Panc1 (cell line): ENCODE results near the gene PIGL.

Source experiments
- POLR2AphosphoS5 ChIP-seq: IDR thresholded peaks from 2 replicates; pipeline ENCODE4 v1.6.1; 2012; ENCODE audit warnings: mild to moderate bottlenecking, low read depth, low read length, moderate library complexity
- SIN3A ChIP-seq: IDR thresholded peaks from 2 replicates; pipeline ENCODE4 v1.6.1; 2012; ENCODE audit warnings: low read depth, mild to moderate bottlenecking, low read length, moderate library complexity, borderline replicate concordance; ENCODE audit not compliant: insufficient read depth
- TCF7L2 ChIP-seq: IDR thresholded peaks from 2 replicates; pipeline ENCODE4 v1.6.1; 2011; ENCODE audit warnings: mild to moderate bottlenecking, low read depth, low read length, inconsistent platforms
- TF ChIP-seq, protein P1 (sequence below): fragments of 450-650 bp; IDR thresholded peaks from 2 replicates; pipeline ENCODE4 v1.5.1; 2017; ENCODE audit warnings: mild to moderate bottlenecking

DNA sequence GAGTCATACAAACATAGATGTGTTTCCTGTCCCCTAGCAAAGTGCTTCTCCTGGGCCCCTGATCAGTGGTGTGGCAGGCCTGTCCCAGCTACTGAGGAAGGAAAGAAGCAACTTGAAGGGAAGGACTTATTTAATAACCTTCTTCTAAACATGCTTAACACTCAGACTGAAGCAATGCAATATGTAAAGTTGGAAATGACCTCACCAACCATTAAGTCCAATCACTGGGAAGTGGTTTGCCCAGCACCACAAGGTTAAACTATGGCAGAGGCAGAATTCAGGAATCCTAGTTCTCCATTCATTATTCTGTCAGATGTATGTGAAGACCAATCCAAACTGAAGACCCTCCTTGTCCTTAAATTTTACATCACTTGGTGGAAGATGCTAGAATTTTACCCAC, 97.2 kb downstream of the PIGL start:
- TF ChIP-seq, protein P1, sequence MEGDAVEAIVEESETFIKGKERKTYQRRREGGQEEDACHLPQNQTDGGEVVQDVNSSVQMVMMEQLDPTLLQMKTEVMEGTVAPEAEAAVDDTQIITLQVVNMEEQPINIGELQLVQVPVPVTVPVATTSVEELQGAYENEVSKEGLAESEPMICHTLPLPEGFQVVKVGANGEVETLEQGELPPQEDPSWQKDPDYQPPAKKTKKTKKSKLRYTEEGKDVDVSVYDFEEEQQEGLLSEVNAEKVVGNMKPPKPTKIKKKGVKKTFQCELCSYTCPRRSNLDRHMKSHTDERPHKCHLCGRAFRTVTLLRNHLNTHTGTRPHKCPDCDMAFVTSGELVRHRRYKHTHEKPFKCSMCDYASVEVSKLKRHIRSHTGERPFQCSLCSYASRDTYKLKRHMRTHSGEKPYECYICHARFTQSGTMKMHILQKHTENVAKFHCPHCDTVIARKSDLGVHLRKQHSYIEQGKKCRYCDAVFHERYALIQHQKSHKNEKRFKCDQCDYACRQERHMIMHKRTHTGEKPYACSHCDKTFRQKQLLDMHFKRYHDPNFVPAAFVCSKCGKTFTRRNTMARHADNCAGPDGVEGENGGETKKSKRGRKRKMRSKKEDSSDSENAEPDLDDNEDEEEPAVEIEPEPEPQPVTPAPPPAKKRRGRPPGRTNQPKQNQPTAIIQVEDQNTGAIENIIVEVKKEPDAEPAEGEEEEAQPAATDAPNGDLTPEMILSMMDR: no peak
- TF ChIP-seq TCF7L2 (no peak), POLR2AphosphoS5 (no peak), SIN3A (no peak)
